Measurements from ENCODE around the gene WWOX. TPM values are rescaled to one million over a fixed set of nuclear protein-coding genes. Genes with fewer than 3 reads are reported as not detected.

Gene WWOX
- total and polyA plus RNA-seq, 4 donors = 5.4 to 61.5 (median 18.4) TPM

DNA sequence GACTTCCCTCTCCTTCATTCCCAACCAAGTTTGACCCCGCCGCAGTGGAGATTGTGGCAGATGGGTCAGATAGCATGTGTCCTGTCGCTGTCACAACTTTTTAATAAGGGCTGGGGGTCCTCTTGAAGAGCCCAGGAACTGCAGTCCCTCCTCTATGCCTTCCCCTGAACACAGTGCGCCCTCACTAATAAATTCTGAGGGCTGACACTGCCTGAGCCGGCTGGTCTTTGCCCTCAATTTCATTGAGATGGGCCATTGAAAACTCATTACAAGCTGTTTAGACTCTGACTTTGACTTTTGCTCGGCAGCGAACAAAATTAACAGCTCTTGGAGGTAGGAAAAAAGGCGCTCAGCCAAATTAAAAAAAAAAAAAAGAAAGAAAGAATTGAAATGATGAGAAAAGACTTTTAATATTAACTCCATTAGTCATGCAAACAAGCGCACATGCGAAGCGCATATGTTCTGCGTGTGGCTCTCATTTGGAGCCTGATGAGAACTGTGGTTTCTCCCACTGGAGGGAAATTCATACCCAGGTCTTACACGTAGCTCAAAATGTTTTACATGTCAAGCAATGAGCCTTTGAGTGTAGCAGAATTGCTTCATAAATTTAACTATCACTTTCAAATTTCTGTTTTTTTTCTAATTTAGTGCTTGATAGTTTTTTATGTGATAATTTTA, 704.7 kb downstream of the WWOX start:
- WGBS, 2 donors = 97% methylated on average over 13 of the region's 13 CpGs
- H3K27ac ChIP-seq (ENCODE audit: low read depth in 1 of 2, low read length in 1 of 2) = no peak overlapping the region
- H3K9me3 ChIP-seq (ENCODE audit: control insufficient read depth in 4 of 4, insufficient read depth in 3 of 4, low read length in 3 of 4) = peaks cover 0 to 4% (median 0%) of the 10 kb centered on the region in 4 donors
- H3K27me3 ChIP-seq (ENCODE audit: control insufficient read depth in 3 of 3, insufficient read depth in 3 of 3, low read length in 2 of 3) = no peaks in the 10 kb centered on the region
- DNase-seq (no peak), ATAC-seq (ENCODE audit: insufficient read depth, low FRiP score) (no peak)
- no peak overlapping the region for H3K9ac ChIP-seq (ENCODE audit: insufficient read depth in 1 of 2, low read length in 2 of 2)
- no peak overlapping the region for H3K4me3 ChIP-seq
- peaks cover 0 to 13% (median 0%) of the 10 kb centered on the region in 5 donors for H3K4me1 ChIP-seq (ENCODE audit: control insufficient read depth in 5 of 5, insufficient read depth in 5 of 5, low read length in 5 of 5)
- H3K36me3 ChIP-seq (ENCODE audit: control insufficient read depth in 4 of 4, insufficient read depth in 4 of 4, low read length in 4 of 4) = no peaks in the 10 kb centered on the region
- no peak for TF ChIP-seq CTCF (IDR thresholded peaks at IDR 0.05; ENCODE audit: control extremely low read depth, extremely low read depth)

- ATAC-seq (ENCODE audit: insufficient read depth, low FRiP score) (no peak), DNase-seq (no peak)
- Histone ChIP-seq H3K27ac (ENCODE audit: low read depth in 1 of 2, low read length in 1 of 2) (no peak overlapping the region), H3K36me3 (ENCODE audit: control insufficient read depth in 4 of 4, insufficient read depth in 4 of 4, low read length in 4 of 4) (no peaks in the 10 kb centered on the region), H3K9me3 (ENCODE audit: control insufficient read depth in 4 of 4, insufficient read depth in 3 of 4, low read length in 3 of 4) (peaks cover 0 to 4% (median 0%) of the 10 kb centered on the region in 4 donors), H3K4me1 (ENCODE audit: control insufficient read depth in 5 of 5, insufficient read depth in 5 of 5, low read length in 5 of 5) (peaks cover 0 to 4% (median 0%) of the 10 kb centered on the region in 5 donors), H3K4me3 (no peak overlapping the region), H3K9ac (ENCODE audit: insufficient read depth in 1 of 2, low read length in 2 of 2) (no peak overlapping the region), H3K27me3 (ENCODE audit: control insufficient read depth in 3 of 3, insufficient read depth in 3 of 3, low read length in 2 of 3) (no peaks in the 10 kb centered on the region)
- TF ChIP-seq CTCF (IDR thresholded peaks at IDR 0.05; ENCODE audit: control extremely low read depth, extremely low read depth) = no peak
- 80 to 81% methylated on average over 5 of the region's 5 CpGs for WGBS, 2 donors
Measured at GRCh38 chr16:78805556-78805955, 706.1 kb downstream of the WWOX start.

DNA sequence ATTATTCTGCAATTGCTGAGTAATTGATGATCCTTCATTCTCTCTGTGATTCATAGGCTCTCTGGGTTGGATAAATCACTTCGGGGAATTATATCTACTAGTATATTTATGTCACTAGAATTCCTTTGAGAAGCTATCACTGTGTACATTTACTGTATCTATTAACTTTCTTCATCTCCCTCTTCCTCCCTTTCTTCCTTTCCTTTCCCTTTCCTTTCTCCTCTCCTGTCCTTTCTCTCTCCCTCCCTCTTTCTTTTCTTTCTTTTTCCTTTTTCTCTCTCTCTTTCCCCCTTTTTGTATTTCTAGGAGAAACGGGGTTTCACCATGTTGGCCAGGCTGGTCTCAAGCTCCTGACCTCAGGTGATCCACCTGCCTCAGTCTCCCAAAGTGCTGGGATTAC, 711.8 kb downstream of the WWOX start:
- DNase-seq (no peak), ATAC-seq (ENCODE audit: insufficient read depth, low FRiP score) (no peak)
- Histone ChIP-seq H3K27me3 (ENCODE audit: control insufficient read depth in 3 of 3, insufficient read depth in 3 of 3, low read length in 2 of 3) (no peaks in the 10 kb centered on the region), H3K4me3 (no peak overlapping the region), H3K36me3 (ENCODE audit: control insufficient read depth in 4 of 4, insufficient read depth in 4 of 4, low read length in 4 of 4) (no peaks in the 10 kb centered on the region), H3K4me1 (ENCODE audit: control insufficient read depth in 5 of 5, insufficient read depth in 5 of 5, low read length in 5 of 5) (peaks cover 3 to 12% (median 4%) of the 10 kb centered on the region in 5 donors), H3K9me3 (ENCODE audit: control insufficient read depth in 4 of 4, insufficient read depth in 3 of 4, low read length in 3 of 4) (peaks cover 0 to 3% (median 0%) of the 10 kb centered on the region in 4 donors), H3K27ac (ENCODE audit: low read depth in 1 of 2, low read length in 1 of 2) (no peak overlapping the region), H3K9ac (ENCODE audit: insufficient read depth in 1 of 2, low read length in 2 of 2) (no peak overlapping the region)
- WGBS, 2 donors = 96 to 97% methylated on average over 2 of the region's 2 CpGs
- TF ChIP-seq CTCF (IDR thresholded peaks at IDR 0.05; ENCODE audit: control extremely low read depth, extremely low read depth) = no peak

DNA sequence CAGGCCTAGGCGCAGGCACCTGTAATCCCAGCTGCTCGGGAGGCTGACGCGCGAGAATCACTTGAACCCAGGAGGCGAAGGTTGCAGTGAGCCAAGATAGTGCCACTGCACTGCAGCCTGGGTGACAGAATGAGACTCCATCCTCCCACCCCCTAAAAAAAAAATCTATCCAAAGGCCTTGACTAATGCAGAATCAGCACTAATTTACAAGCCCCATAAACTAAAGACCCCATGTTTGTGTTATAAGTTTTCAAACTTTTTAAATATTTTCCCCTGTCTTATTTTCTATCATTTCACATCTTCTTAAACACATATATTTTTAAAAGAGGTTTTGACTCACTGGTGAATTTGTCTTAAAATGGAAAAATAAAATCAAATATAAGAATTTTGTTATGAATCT, 713.1 kb downstream of the WWOX start:
- DNase-seq = no peak
- TF ChIP-seq CTCF (IDR thresholded peaks at IDR 0.05; ENCODE audit: control extremely low read depth, extremely low read depth) = no peak
- Histone ChIP-seq H3K4me3 (no peak overlapping the region), H3K36me3 (ENCODE audit: control insufficient read depth in 4 of 4, insufficient read depth in 4 of 4, low read length in 4 of 4) (no peaks in the 10 kb centered on the region), H3K9ac (ENCODE audit: insufficient read depth in 1 of 2, low read length in 2 of 2) (no peak overlapping the region), H3K4me1 (ENCODE audit: control insufficient read depth in 5 of 5, insufficient read depth in 5 of 5, low read length in 5 of 5) (peaks cover 3 to 25% (median 15%) of the 10 kb centered on the region in 5 donors), H3K9me3 (ENCODE audit: control insufficient read depth in 4 of 4, insufficient read depth in 3 of 4, low read length in 3 of 4) (no peaks in the 10 kb centered on the region), H3K27me3 (ENCODE audit: control insufficient read depth in 3 of 3, insufficient read depth in 3 of 3, low read length in 2 of 3) (no peaks in the 10 kb centered on the region), H3K27ac (ENCODE audit: low read depth in 1 of 2, low read length in 1 of 2) (no peak overlapping the region)
- 98 to 99% methylated on average over 6 of the region's 6 CpGs for WGBS, 2 donors
- ATAC-seq (ENCODE audit: insufficient read depth, low FRiP score) = no peak
